LHCN-M2 (cell line): Measurements from ENCODE around the gene SLC39A13. TPM values are rescaled to one million over a fixed set of nuclear protein-coding genes. Genes with fewer than 3 reads are reported as not detected.
A peak's percentile ranks its signal among the peaks of the same experiment; 100 is the strongest.

Source experiments
- DNase-seq: peaks from one replicate; pipeline ENCODE4 v3.0.0-alpha.2; 2012; ENCODE audit warnings: low read depth
- total RNA-seq: library from RNA; depleted of rRNA; stranded (reverse); fragments of >200 nt; gene quantifications from 2 replicates; pipeline ENCODE4 v1.2.3, GENCODE V29; 2014

The SLC39A13 gene
- total RNA-seq, 1 experiment from 2014 or later: 159 TPM

DNA sequence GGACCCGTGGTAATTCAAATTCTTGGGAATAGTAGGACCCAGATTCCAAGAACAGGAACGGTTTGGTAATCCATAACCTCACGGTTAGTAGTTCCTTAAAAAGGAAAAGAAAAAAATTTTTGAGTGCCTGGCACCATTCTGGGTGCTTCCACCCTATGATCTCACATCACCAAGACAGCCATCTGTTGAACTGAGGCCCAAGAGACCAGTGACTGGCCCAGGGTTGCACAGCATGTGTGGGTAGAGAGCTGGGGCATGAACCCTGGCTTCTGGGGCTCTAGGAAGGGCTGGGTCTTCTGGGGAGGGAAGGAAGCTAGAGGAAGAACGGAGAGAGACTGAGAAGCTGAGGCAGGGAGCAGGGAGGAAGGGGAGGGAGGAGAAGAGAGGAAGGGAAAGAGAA lies 25.3 kb upstream of the SLC39A13 start:
- DNase-seq: no peak

DNA sequence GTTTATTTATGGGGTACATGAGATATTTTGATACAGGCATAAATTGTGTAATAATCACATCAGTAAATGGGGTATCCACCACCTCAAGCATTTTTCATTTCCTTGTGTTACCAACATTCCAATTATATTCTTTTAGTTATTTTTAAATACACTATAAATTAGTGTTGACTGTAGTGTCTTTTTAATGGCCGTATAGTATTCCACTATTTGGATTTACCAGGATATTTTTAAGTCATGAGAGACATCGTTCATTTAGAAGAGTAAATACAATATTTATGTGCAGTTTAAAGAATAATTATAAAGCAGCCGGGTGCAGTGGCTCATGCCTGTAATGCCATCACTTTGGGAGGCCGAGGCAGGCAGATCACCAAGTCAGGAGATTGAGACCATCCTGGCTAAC lies 23.9 kb upstream of the SLC39A13 start:
- no peak for DNase-seq

DNA sequence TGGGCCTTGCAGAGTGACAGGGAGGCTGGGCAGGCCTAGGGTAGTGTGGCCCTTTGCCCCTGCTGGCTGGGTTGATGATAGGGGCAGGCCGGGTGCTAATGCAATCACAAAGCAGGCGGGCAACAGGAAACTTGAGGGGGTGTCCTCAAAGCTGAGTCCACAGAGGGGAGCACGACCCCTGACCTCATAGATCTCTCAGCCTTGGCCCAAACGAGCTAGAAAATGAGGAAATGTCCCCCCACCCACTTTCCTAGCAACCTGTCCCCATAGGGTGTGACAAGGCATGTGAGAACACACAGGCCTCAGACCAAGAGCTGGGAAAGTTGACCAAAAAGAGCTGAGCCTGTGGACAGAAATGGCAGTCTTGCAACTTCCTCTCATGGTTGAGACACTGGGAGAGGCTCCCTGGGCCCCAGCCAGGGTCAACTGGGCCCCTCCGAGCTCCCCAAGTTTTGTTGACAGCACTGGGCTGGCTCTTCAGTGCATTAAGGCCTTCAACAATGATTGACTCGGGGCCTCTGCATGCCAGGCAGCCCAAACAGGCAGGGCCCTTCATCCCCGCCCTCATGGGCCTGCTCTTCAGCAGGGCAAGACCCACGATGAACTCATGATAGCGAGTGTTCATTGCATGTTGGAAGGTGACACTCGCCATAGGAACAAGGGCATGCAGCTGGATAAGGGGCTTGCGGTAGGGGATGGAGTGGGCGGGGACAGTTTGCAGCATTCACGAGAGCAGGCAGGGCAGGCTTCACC lies 20.3 kb upstream of the SLC39A13 start:
- no peak for DNase-seq

DNA sequence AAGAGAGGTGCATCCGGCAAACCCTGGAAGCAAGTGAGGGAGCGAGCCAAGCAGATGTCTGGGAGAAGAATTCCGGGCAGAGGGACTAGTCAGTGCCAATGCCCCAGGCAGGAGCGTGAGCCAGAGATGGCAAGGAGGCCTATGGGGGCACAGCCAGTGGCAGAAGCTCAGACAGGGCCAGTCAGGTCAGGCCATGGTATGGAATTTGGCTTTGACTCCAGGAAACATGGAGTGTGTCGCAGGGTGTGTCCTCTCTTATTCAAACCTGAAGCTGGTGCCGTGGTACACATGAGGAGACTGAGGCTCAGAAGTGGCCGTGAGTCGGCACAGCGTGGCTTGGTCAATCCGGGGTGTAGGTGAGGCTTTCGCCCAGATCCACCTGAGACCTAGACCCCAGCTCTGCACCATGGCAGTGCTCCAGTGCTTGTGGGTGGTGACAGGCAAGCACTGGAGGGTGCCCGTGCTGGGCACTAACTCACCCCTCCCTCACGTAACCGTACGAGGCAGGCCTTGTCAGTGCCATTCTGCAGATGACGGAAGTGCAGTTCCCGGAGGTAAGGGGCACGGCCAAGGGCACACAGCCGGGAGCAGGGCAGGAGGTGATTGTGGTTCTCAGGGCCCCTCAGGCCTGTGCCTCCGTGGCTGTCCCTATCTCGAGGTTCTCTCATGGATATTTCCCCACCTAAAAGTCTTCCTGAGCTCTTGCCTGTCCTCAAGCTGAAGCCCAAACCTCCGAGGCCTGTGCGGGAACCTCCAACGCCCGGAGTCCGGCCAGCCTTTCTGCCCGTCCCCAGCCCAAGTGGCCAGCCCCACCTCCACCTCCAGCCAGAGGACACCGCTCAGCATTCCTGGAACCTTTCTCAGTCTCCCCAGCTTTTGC lies 19.5 kb upstream of the SLC39A13 start:
- DNase-seq: no peak

DNA sequence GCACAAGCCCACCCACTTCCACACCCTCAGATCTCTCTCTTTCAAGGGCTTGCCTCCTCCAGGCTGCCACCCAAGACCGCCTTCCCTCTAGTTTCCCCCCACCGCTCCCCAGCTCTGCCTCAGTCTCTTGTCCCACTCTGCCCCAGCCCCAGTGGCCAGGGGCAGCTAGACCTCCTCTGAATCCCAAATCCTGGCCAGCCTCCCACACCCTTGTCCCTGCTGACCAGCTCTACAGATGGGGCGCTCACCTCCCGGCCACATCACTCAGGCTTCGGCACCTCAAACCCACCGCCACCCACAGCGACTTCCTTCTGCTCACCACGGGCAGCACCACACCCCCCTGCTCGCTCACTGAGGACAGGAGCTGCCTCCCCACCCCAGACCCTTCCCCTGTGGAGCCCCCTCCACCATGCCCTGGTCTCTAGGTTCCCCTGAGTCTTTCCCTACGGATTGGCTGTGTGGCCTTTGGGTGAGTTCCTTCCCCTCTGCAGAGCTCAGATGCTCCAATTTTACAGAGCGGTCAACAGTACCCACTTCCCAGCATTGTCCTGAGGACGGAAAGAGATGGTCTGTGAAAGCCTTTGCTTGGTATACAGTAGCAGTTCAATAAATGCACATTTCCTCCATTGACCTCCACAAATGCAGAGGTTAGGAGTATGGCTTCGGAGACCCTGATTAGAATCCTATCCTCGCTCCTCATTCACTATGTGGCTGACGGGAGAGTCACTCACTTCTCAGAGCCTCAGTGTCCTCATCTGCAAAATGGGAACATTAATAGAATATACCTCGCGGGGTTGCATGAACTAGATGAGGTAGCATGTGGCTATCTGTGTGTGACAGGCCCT lies 18.6 kb upstream of the SLC39A13 start:
- DNase-seq: no peak

DNA sequence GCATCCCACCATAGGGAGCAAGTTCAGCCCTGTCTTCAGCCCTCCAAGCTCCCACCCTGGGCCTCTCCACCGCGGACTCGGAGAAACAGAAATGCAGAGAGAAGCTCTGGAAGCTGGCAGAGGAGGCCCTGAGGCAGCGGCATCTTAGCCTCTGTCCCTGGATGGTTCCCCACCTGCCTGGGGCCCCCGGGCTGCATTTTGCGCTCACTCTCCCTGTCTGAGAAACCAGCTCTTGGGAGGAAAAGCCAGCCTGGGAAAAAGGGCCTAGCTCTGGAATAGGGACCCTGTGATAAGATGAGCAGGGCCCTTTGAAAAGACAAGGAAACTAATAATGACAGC lies 18.0 kb upstream of the SLC39A13 start:
- DNase-seq: no peak

DNA sequence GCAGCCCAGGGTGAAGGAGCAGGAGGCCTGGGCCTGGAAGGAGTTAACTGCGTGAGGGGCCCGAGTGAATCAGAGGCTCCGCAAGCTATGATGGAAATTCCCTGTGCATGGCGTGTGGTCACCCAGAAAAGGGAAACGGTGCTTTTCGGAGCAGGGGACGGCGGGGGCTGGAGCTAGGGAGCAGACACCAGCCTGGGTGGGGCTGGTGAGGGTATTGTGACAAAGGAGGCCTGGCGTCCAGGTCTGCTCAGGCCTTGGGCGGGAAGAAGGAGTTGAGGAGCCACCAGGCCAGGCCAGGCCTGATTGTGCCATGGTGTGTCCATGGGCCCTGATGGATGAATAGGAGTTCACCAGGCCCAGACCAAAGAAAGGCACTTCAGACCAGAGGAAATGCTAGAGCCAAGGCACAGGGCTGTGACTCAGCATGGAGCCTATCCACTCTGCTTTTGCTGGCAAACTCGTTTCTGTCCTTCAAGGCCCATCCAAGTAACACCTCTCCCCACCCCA lies 17.3 kb upstream of the SLC39A13 start:
- DNase-seq: no peak

DNA sequence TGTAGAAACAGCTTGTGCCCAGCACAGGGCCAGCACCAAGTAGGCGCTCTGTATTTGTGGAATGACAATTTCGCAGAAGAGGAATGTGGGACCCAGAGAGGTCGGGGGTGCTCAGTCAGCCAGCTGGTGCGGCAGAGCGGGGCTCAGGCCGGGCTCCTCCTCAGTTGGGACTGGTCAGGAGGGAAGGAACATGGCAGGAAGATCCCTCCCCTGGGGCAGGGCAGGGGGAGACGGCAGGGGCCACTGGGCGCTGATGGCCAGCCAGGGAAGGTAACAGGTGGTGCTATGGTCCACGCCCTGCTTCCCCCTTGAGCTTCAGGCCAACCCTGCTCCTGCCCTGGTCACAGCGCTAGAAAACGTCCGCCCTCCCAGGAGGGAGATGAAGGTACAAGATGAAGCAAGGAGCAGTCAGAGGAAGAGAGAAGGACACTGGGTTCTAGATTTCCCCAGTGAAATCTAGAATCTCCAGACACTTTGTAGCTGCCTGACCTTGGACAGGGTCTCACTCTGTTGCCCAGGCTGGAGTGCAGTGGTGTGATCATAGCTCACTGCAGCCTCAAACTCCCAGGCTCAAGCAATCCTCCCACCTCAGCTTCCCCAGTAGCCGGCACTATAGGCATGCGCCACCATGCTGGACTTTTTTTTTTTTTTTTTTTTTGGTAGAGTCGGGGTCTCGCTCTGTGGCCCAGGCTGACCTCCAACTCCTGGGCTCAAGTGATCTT lies 16.5 kb upstream of the SLC39A13 start:
- no peak for DNase-seq

DNA sequence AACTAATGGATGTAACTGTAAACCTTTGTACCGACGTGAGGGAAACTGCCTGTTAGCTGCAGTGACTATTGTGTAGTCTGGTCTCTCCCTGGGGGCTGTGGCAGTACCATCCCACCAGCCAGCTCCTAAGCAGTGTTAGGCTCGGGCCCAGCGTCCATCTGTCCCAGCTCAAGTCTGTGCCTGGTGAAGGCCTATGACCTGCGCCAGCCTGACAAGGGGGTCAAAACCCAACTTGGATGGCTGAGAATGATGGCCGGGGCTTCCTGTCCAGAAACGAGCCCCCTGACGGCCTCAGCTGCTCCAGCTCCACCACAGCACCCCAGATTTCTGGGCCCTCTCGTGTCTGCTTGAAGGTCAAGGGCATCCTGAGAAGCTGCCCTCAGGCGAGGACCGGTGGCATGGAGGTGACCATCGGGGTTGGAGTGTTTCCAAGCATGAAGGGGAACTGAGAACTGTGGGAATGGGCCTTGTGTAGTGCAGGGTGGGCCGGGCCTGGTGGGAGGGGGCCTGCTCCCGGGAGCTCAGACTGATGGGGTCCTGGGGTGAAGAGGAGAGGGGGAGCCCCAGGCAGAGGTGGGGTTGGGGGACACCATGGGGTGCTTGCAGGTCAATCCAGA lies 15.7 kb upstream of the SLC39A13 start:
- DNase-seq: no peak

DNA sequence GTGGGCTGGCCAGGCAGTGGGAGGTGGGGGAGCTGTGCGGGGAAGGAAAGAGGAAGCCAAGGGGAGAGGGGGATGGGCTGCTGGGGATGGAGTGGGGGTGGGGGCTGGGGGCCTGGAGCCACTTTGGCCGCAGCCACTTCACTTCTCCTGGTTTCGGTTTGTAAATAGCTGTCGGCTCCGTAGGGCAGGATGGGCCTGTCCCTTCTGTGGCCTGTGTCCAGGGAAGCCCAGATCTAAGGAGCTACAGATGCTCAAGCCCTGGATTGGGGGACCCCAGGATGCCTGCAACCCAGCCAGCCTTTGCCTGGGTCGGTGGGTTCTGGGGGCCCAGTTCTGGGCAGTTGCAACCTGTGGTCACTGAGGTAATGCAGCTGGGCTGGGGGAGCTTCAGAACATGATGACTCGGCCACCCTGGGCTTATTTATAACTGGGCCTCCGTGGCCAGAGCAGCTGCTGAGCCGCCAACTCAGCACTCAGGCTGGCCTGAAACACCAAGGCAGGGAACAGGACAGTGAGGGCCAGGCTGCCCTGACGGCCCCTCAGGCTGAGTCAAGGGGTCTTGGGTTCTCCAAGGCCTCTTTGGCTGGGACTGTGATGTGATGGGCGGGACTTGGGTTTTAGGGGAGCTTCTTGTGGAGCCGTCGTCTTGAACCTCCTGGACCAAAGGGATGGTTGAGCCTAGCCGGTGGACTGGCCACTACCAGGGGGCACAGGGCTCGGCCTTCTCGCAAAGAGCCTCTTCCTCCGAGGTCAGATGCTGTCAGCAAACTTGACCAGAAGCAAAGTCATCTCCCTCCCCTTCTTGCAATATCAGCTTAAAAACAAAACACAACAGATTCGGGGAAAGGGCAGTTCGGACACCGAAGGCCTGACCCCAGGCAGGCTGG lies 15.0 kb upstream of the SLC39A13 start:
- DNase-seq: peak; percentile 66

DNA sequence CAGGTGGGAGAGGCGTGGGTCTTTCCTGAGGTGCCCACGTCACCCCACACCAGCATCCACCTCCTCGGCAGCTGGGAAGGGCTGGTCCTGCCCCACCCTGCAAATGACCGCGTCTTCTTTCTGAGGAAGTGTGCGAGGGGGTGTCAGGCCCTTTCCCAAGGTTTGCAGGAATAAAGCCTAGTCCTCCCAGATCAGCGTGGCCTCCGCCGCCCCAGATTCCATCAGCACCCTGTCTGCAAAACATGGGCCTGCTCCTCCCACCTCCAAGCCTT lies 14.4 kb upstream of the SLC39A13 start:
- DNase-seq: no peak

DNA sequence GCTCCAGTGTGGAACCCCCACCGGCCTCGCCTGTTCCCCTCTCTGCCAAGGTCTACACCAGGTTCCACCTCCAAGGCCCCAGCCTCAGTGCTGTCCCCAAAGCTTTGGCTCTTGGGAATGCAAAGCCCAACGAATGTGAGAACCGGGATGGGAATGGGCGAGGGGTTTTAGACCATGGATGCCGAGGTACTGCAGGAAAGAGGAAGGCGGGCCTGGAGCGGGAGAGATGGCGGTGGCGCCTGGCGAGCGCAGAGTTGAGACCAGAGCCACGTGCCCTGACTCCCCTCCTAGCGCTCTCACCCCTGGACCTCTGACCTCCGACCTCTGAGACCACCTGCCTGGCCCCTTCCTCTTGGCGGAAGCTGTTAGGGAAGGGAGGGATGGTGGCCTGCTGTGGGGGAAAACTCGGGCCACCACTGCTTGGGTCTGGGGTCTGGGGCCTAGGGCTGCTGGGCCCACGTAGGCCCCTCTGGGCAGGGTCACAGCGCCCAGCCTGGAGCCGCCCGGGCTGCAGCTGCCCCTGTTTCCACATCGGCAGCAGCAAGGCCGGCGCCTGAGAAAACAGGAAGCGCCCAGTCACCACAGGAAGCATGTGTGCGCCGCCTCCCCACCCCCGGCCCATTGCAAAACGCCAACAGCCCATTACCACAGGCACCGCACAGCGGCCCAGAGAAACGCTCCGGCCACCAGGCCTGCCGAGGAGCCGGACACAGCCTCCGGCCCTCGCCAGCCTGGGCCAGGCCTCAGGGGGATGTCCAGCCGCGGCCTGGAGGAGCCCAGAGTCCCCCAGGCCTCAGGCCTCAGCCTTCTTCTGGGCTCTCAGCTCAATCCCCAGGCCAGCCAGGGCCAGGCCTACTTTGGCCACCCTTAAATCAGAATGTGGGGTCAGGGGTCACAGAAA lies 13.8 kb upstream of the SLC39A13 start:
- no peak for DNase-seq

DNA sequence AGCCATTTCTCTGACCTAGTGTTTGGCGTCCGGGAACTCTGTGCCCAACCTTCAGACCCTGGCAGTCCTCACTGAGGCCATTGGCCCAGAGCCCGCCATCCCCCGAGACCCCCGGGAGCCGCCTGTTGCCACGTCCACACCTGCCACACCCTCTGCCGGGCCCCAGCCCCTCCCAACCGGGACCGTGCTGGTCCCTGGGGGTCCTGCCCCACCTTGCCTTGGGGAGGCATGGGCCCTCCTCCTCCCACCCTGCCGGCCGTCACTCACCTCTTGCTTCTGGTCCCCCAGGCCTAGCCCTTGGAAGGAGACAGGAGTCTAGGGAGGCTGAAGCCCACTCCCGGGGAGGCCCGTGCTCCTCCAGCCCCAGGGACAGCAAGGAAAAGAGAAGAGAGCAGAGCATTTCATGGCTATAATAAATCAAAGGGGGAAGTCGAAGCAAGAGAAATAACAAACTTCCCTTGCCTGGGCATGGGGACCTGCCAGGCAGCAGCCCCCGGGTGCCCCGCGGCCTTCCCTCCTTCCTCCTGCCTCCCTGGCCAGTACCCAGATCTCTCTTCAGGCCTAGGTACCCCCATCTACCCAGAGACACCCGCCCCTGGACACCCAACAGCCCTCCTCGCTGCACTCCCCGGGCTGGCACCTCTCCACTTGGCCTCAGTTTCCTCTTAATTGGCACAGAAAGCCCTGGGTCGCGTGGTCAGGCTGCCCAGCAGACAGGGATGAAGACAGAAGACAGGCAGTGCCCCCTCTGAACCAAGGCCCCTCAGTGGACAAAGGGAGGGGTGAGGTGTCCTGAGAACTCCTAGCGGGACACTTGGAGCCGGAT lies 13.0 kb upstream of the SLC39A13 start:
- no peak for DNase-seq

DNA sequence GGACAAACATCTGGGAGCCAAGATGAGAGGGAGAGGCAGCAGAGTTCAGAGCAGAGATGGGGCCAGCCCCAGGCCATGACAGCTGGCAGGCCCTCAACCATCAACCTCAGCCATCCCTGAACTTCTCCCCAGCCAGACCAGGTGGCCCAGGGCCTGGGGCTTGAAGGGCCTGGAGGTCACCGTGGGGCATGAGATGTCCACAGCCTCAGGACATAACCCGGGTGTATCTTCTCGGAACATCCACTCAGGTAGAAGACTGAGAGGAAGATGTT lies 12.4 kb upstream of the SLC39A13 start:
- DNase-seq: no peak

DNA sequence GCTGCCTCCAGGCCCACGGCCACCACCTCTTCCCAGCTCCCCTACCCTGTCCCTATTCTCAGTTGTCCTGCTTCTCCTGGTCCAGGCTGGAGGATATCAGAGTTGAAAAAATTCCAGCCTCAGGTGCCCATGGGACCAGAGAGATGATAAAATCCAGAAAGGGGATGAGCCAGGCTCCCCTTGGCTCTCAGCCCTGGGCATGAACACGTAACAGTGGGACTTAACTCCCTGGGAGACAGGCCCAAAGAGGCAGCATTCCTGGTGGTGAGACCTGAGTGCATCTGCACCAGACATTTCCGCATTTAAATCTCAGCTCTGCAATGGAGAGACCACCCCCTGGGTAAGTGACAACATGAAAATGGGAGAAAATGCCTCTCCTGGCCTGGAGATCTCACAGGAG lies 10.4 kb upstream of the SLC39A13 start:
- no peak for DNase-seq

DNA sequence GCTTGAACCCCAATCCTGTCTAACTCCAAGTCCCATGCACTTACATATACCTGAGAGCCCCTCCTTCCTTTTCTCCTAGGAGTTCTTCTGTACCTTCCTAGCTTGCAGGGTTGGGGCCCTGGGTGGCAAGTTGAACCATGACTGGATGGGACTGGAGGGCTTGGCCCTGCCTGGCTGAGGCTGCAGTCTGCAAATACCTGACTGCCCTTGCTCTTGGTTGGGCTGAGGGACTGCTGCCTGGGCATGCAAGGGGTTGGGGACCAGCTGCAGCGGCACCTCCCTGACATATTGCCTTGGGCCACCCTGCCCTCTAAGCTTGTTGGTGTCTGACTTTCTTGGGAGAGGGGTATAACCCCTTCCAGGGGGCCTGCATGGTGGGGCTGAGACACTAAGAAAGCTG lies 9.8 kb upstream of the SLC39A13 start:
- no peak for DNase-seq

DNA sequence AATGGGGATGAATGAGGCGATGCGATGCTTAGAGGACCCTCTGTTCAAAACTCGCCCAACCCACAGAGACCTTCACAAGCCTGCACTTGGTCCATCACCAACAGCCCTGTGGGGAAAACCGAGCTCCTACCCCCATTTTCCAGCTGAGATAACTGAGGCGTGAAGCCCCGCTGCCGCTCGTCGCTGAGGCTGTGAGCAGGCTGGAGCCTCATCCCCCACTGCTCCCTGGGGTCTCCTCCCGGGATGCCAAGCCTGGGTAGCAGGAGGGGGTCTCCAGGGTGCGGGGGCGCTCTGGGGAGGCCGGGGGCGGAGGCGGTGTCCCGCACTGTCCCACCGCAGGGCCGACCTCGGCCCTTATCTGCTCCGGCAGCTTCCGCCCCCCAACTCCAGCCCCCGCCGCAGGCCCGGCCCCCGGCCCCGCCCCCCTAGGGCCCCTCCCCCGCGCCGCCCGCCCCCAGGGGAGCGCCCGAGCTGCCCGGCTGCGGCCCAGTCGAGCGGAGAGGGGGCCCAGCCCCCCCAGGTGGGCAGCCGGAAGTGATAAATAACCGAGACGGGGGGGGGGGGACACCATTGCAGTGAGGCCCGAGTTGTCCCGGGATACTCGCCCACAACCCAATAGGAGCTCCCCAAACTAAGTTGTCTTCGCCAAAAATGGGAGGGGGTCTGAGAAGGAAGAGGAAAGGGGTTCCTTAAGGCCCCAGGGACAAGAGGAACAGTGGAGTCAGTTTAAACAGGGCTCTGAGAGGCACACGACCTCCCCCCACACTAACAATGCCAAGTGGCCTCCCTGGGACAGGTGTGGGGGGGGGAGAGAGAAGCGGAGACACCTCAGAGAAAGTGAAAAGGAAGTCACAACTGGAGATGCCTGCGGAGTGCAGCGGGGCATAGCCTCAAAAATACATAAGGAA lies 8.3 kb upstream of the SLC39A13 start:
- no peak for DNase-seq
